Measurements from ENCODE around the gene STPG3. TPM values are rescaled to one million over a fixed set of nuclear protein-coding genes. Genes with fewer than 3 reads are reported as not detected.

The STPG3 gene
- total and polyA plus RNA-seq, 2 of the 13 experiments (the other 11 are each of a cell fraction or from before 2014, with no cell fraction given), result not detected

- TF ChIP-seq ZNF598 (CRISPR knock-in tag; IDR thresholded peaks at IDR 0.05; ENCODE audit: borderline replicate concordance) (no peak), NR2F6 (IDR thresholded peaks at IDR 0.05) (peak; percentile 90), NR2F6 (CRISPR knock-in tag; IDR thresholded peaks at IDR 0.05) (peak; percentile 94), GTF2F1 (IDR thresholded peaks at IDR 0.05; ENCODE audit: low read length) (no peak), KLF11 (CRISPR knock-in tag; IDR thresholded peaks at IDR 0.05) (no peak), ZNF354B (CRISPR knock-in tag; IDR thresholded peaks at IDR 0.05) (no peak), RBM22 (optimal IDR thresholded peaks at IDR 0.05; ENCODE audit: low read length) (no peak), ETV5 (CRISPR knock-in tag; IDR thresholded peaks at IDR 0.05; ENCODE audit: borderline replicate concordance) (no peak; the same call in 1 of the 2 replicates), ZNF33A (CRISPR knock-in tag; IDR thresholded peaks at IDR 0.05; ENCODE audit: borderline replicate concordance) (no peak), ZNF235 (CRISPR knock-in tag; IDR thresholded peaks at IDR 0.05; ENCODE audit: borderline replicate concordance) (no peak), SMARCC2 (IDR thresholded peaks at IDR 0.05) (no peak), ZNF83 (CRISPR knock-in tag; IDR thresholded peaks at IDR 0.05; ENCODE audit: borderline replicate concordance) (no peak), PCBP2 (optimal IDR thresholded peaks at IDR 0.05; ENCODE audit: low read depth, low read length, poor library complexity, severe bottlenecking) (no peak), KDM5B (CRISPR knock-in tag; IDR thresholded peaks at IDR 0.05; ENCODE audit: borderline replicate concordance) (no peak), MAZ (IDR thresholded peaks at IDR 0.05; ENCODE audit: borderline replicate concordance, low read depth, low read length) (no peak), MAZ (CRISPR knock-in tag; IDR thresholded peaks at IDR 0.05; ENCODE audit: low read depth) (no peak), ZNF557 (CRISPR knock-in tag; IDR thresholded peaks at IDR 0.05) (no peak), TMF1 (CRISPR knock-in tag; IDR thresholded peaks at IDR 0.05; ENCODE audit: low read depth) (no peak), ZSCAN31 (CRISPR knock-in tag; IDR thresholded peaks at IDR 0.05; ENCODE audit: low read depth) (no peak), HMGXB3 (CRISPR knock-in tag; IDR thresholded peaks at IDR 0.05; ENCODE audit: borderline replicate concordance) (no peak), KAT8 (CRISPR knock-in tag; IDR thresholded peaks at IDR 0.05) (no peak), ZBTB37 (CRISPR knock-in tag; IDR thresholded peaks at IDR 0.05) (no peak), ZNF136 (CRISPR knock-in tag; IDR thresholded peaks at IDR 0.05; ENCODE audit: low read depth) (no peak), ZNF674 (CRISPR knock-in tag; IDR thresholded peaks at IDR 0.05; ENCODE audit: low read depth) (no peak), CEBPB (IDR thresholded peaks at IDR 0.05; ENCODE audit: borderline replicate concordance, low read depth, low read length) (no peak)
- TF ChIP-seq, protein P1, sequence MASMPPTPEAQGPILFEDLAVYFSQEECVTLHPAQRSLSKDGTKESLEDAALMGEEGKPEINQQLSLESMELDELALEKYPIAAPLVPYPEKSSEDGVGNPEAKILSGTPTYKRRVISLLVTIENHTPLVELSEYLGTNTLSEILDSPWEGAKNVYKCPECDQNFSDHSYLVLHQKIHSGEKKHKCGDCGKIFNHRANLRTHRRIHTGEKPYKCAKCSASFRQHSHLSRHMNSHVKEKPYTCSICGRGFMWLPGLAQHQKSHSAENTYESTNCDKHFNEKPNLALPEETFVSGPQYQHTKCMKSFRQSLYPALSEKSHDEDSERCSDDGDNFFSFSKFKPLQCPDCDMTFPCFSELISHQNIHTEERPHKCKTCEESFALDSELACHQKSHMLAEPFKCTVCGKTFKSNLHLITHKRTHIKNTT (CRISPR knock-in tag; IDR thresholded peaks at IDR 0.05), result no peak
Observed at GRCh38 chr9:137221506-137222111, 29.5 kb upstream of the STPG3 start (continued).

Data from HepG2 (cell line).